IPS DF 6.9 (cell line): ENCODE measurements around the gene DOCK9.

Experiments used
- DNase-seq: peaks from one replicate; pipeline ENCODE4 v3.0.0-alpha.2; 2013; ENCODE audit warnings: low read depth, low spot score
- H3K27ac ChIP-seq: one replicate; pipeline ENCODE4 v1.5.1; 2013; ENCODE audit warnings: low read length, control low read depth
- H3K27me3 ChIP-seq: 2 replicates; pipeline ENCODE4 v1.6.1; 2013; ENCODE audit warnings: mild to moderate bottlenecking, low read length; ENCODE audit not compliant: control insufficient read depth, insufficient read depth
- H3K36me3 ChIP-seq: 2 replicates; pipeline ENCODE4 v1.6.1; 2013; ENCODE audit warnings: low read length; ENCODE audit not compliant: control insufficient read depth, insufficient read depth
- H3K4me1 ChIP-seq: 2 replicates; pipeline ENCODE4 v1.6.1; 2013; ENCODE audit warnings: low read length; ENCODE audit not compliant: control insufficient read depth, insufficient read depth
- H3K4me3 ChIP-seq: 2 replicates; pipeline ENCODE4 v1.5.1; 2013; ENCODE audit warnings: mild to moderate bottlenecking, low read length
- H3K9me3 ChIP-seq: 2 replicates; pipeline ENCODE4 v1.6.1; 2013; ENCODE audit warnings: low read length, inconsistent platforms; ENCODE audit not compliant: control insufficient read depth, insufficient read depth
- WGBS: extraction: QIAGEN DNeasy Blood & Tissue Kit; methylation state at CpG from one replicate; pipeline ENCODE4 v1.1.7; 2013; ENCODE audit warnings: mixed read lengths, missing lambda C conversion rate; ENCODE audit not compliant: insufficient read length, insufficient coverage; 5-methylcytosine and 5-hydroxymethylcytosine counted together

DOCK9 gene

DNA sequence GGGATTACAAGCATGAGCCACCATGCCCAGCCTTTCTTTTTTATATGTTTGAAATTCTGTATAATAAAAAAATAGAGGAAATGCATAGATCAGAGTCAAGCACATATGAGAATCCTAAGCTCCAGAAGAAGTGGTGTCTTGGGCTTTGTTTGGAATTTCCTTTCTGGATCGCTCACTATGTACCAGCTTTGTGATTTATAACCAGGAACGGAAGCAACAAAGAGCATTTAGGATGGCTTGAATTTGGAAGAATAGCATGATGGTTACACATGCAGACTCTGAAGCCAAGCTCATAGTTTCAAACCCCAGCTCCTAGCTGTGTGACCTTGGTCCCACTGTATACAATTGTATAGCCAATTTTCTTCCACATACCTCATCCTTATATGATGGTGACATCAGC lies 197.4 kb downstream of the DOCK9 start:
- no peak overlapping the region for H3K4me3 ChIP-seq
- WGBS, result no CpG with 5 or more reads among the region's 2 CpGs
- no peaks in the 10 kb centered on the region for H3K27me3 ChIP-seq
- no peak for DNase-seq
- no peak overlapping the region for H3K27ac ChIP-seq
- H3K4me1 ChIP-seq, result no peaks in the 10 kb centered on the region
- no peaks in the 10 kb centered on the region for H3K9me3 ChIP-seq
- H3K36me3 ChIP-seq, result no peaks in the 10 kb centered on the region

DNA sequence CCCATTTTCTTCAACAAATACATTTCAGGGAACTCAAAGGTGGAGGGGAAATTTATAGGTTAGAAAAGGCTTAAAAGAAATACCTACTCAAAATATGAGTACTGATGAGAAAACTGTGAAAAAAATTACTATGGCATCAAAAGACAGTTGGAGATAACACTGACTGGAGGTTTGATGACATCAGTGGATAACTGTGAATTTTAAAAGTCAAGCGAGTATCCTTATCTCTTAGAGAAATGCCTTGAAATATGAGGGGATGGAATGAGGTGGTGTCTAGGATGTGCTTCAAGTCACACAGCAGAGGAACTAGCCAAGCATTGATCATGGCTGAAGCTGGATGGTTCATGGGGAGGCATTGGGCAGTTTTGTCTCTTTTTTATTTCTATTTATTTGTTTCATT lies 198.2 kb downstream of the DOCK9 start:
- Histone ChIP-seq H3K4me1 (no peaks in the 10 kb centered on the region), H3K27ac (no peak overlapping the region), H3K9me3 (no peaks in the 10 kb centered on the region), H3K27me3 (no peaks in the 10 kb centered on the region), H3K4me3 (no peak overlapping the region), H3K36me3 (no peaks in the 10 kb centered on the region)
- no peak for DNase-seq
- WGBS, result no CpG with 5 or more reads among the region's 1 CpG

DNA sequence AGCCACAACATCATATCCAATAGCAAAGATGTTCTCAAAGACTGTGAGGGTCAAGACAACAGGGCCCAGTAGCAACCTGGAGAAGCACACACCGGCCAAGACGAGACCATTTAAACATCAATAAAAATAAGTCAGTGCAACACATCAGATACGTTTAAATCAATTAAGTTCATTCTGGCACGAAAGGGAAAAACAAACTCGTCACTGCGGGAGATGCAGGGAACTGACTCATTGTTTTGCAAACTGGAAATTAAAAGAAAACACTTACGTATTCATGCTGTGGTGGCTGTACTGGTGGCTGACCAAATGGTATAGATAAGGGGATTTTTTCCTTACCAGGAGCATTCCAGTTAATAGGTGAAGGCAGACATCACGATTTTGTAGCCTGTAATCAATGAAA lies 199.1 kb downstream of the DOCK9 start:
- H3K36me3 ChIP-seq, result no peaks in the 10 kb centered on the region
- H3K4me3 ChIP-seq, result no peak overlapping the region
- H3K4me1 ChIP-seq, result no peaks in the 10 kb centered on the region
- H3K27me3 ChIP-seq, result no peaks in the 10 kb centered on the region
- no peak for DNase-seq
- WGBS, result no CpG with 5 or more reads among the region's 8 CpGs
- H3K27ac ChIP-seq, result no peak overlapping the region
- H3K9me3 ChIP-seq, result no peaks in the 10 kb centered on the region

DNA sequence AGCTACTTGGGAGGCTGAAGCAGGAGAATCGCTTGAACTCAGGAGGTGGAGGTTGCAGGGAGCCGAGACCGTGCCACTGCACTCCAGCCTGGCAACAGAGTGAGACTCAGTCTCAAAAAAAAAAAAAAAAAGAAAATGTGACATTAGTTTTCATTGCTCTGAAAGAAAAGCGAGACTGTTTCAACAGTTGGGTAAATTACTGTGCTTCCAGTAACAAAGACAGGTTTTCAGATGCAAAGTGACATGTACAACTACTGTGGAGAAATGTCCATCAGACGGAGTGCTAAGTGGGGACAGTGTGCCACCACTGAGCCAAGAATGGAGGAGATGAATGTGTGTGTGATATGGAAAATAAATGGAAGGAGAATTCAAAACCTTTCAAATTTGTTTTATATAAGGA lies 201.2 kb downstream of the DOCK9 start:
- Histone ChIP-seq H3K9me3 (no peaks in the 10 kb centered on the region), H3K36me3 (no peaks in the 10 kb centered on the region), H3K27ac (no peak overlapping the region), H3K4me3 (no peak overlapping the region), H3K4me1 (no peaks in the 10 kb centered on the region), H3K27me3 (no peaks in the 10 kb centered on the region)
- no CpG with 5 or more reads among the region's 5 CpGs for WGBS
- DNase-seq, result no peak

DNA sequence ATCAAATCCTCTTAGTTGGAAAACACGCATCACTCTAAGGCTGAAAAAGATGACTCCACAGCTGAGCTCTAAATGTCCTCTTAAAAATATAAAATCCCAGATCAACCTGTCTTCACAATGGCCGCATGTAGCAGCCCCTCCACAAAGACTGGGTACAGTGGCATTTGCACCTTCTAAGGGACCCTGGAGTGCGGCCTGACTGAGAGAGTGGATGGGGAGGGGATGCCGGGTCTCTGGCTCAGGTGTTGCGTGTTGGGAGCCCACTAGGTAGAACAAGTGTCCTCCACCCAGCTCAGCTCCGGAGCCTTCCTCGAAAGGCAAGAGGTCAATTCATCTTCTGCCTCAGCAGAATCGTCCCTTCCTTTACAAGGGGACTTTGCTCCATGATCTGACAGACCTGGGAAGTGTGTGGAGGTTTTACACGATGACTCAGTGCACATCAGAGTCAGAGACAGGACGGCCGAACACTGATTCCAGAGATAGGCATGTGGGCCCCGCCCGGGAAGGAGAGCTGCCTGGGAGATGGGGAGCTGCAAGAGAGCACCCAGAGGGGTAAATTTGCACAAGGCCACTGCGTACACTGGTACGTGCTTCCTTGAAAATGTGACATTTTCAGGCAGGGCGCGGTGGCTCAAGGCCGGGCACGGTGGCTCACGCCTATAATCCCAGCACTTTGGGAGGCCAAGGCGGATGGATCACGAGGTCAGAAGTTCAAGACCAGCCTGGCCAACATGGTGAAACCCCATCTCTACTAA lies 201.8 kb downstream of the DOCK9 start:
- no peaks in the 10 kb centered on the region for H3K27me3 ChIP-seq
- H3K4me1 ChIP-seq, result no peaks in the 10 kb centered on the region
- H3K9me3 ChIP-seq, result no peaks in the 10 kb centered on the region
- no peak overlapping the region for H3K27ac ChIP-seq
- no peaks in the 10 kb centered on the region for H3K36me3 ChIP-seq
- H3K4me3 ChIP-seq, result no peak overlapping the region
- DNase-seq, result no peak
- no CpG with 5 or more reads among the region's 22 CpGs for WGBS

- Histone ChIP-seq H3K4me3 (no peak overlapping the region), H3K9me3 (no peaks in the 10 kb centered on the region), H3K4me1 (no peaks in the 10 kb centered on the region), H3K36me3 (no peaks in the 10 kb centered on the region), H3K27me3 (no peaks in the 10 kb centered on the region), H3K27ac (no peak overlapping the region)
- WGBS, result no CpG with 5 or more reads among the region's 15 CpGs
- DNase-seq, result no peak
Observed at GRCh38 chr13:98775386-98775785, 202.5 kb downstream of the DOCK9 start.

GRCh38 chr13:98774776-98775175 lies 203.1 kb downstream of the DOCK9 start:
- WGBS, result no CpG with 5 or more reads among the region's 9 CpGs
- Histone ChIP-seq H3K27me3 (no peaks in the 10 kb centered on the region), H3K36me3 (no peaks in the 10 kb centered on the region), H3K27ac (no peak overlapping the region), H3K4me3 (no peak overlapping the region), H3K4me1 (no peaks in the 10 kb centered on the region), H3K9me3 (no peaks in the 10 kb centered on the region)
- no peak for DNase-seq

GRCh38 chr13:98773921-98774320 lies 203.9 kb downstream of the DOCK9 start:
- no peaks in the 10 kb centered on the region for H3K27me3 ChIP-seq
- H3K27ac ChIP-seq, result no peak overlapping the region
- DNase-seq, result no peak
- H3K9me3 ChIP-seq, result no peaks in the 10 kb centered on the region
- H3K4me1 ChIP-seq, result no peaks in the 10 kb centered on the region
- WGBS, result no CpG with 5 or more reads among the region's 20 CpGs
- H3K4me3 ChIP-seq, result no peak overlapping the region
- no peaks in the 10 kb centered on the region for H3K36me3 ChIP-seq

GRCh38 chr13:98772794-98773452 lies 204.9 kb downstream of the DOCK9 start:
- Histone ChIP-seq H3K27ac (no peak overlapping the region), H3K4me3 (no peak overlapping the region), H3K36me3 (no peaks in the 10 kb centered on the region), H3K27me3 (no peaks in the 10 kb centered on the region), H3K9me3 (no peaks in the 10 kb centered on the region), H3K4me1 (no peaks in the 10 kb centered on the region)
- no peak for DNase-seq
- WGBS, result no CpG with 5 or more reads among the region's 12 CpGs

DNA sequence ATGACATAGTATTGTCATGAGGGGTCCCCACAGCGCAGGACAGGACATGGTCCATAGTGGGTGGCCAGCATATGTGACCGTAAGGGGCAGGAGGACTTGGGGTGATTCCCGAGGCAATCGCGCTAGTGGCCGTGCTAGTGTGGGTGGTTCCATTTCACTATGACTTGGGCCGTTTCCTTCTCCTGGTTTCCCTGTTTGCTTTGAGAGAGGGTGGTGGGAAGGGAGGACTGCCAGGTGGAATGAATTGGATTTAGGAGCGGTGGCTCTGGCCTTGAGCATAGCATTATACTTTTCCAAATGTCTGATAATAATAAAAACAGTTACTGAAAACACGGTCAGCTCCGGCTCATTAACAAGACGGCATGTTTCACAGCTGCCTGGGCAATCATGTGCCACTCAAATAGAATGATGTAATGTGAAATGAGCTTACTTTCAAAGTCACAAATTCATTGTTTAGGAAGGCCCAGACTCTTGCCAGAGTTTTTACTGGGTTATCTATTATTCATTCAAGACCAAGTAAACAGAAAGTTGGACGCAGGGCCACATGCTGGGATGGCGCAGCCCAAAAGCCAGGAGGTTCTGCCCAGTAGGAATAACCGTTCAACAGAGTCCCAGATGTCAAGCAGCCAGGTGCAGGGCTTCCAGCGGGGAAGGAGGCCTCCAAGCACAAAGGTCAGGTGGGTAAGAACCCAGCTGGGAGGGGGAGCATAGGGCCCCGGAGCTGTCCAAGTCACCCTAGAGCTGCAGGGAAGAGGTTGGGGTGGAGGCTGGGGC lies 205.8 kb downstream of the DOCK9 start:
- Histone ChIP-seq H3K4me3 (no peak overlapping the region), H3K36me3 (no peaks in the 10 kb centered on the region), H3K9me3 (no peaks in the 10 kb centered on the region), H3K4me1 (no peaks in the 10 kb centered on the region), H3K27me3 (no peaks in the 10 kb centered on the region), H3K27ac (no peak overlapping the region)
- WGBS, result no CpG with 5 or more reads among the region's 16 CpGs
- DNase-seq, result no peak
